HPDE6-E6E7 (cell line): ENCODE data around the gene PTPRN2.

Experiments
- DNase-seq: peaks from one replicate; pipeline ENCODE4 v3.0.0; 2011; ENCODE audit warnings: missing footprints; ENCODE audit errors: extremely low spot score

PTPRN2 gene

DNA sequence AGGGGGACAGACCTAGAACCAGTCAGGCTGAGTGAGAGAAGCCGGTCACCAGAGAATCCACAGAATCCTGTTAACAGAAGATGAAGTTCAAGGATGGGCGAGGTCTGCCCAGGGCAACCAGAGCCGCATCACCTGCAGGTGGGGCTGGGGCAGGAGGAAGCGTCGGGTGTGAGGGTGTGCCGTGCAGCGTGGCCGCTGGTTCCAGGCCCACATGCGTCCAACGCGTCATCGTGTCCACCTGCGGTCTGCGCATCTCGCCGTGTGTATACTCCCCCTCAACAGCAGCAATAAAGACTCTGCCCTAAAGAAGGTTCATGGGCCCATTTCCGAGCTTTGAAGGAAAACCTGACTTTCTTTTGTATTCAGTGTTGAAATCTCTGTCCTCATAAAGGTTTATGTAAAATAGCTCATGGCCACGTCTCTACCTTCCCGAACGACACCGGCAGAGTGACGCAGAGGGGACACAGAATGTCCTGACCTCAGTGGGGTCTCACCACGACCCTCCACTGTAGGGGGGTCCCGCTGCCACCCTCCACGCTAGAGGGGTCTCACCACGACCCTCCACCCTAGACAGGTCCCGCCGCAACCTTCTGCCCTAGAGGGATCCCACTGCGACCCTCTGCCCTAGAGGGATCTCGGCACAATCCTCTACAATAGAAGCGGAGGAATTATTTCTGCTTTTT is 446.9 kb downstream of the PTPRN2 start:
- no peak for DNase-seq

GRCh38 chr7:158139499-158139898 is 448.1 kb downstream of the PTPRN2 start:
- no peak for DNase-seq

- no peak for DNase-seq
Measured at GRCh38 chr7:158138329-158138597, 449.4 kb downstream of the PTPRN2 start.

GRCh38 chr7:158137516-158138328 is 449.9 kb downstream of the PTPRN2 start:
- DNase-seq = no peak

DNA sequence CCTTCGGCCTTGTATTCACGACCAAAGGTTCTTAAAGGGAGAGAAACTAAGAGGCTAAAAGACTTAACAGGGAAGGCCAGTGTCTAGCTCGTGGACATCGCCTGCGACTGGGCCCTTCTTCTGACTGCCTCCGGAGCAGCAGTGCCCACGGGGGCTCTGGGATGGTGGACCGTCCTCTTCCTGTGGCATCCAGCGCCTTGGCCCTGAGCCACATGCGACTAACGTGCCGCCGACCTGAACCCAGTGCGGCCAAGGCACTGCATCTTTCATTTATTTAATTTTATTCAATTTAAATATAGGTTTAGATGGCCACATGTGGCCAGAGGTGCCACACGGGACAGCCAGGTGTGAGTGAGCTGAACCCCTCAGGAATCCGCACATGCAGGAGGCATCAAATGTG is 451.7 kb downstream of the PTPRN2 start:
- no peak for DNase-seq

GRCh38 chr7:158134824-158135223 is 452.8 kb downstream of the PTPRN2 start:
- DNase-seq = no peak

DNA sequence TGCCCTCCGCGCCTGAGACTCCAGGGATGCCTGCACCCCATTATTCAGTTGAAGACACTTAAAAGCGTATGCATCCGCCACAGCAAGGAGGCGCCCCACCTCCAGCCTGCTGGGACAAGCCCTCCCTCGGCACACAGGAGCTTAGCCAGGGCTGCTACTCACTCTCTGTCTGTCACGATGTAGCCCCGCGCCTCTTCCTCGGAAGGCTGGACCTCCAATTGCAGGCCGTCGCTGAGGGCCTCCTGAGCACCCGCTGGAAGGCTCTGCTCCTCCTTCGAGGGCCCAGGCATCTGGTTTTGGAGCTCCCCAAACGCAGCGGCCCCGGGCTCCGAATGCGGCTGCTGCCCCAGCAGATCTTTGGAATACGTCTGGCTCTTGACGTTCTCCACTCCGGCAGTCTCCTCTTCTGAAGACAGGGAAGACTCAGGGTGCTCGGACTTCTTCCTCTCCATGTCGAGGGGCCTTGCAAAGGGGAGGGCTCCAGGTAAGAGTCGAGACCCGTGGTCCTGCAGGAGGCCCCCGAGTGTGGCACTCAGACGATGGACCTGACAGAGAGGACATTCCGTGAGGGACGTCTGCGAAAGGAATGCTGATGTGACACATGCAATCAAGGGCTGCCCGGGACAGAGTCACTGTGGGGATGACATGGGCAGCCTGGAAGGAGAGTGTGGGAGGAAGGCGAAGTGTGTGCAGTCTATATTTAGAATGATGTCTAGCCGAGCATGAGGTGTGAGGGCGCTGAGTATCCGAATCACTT is 453.9 kb downstream of the PTPRN2 start:
- DNase-seq = no peak

- DNase-seq = no peak
Measured at GRCh38 chr7:158133057-158133456, 454.6 kb downstream of the PTPRN2 start.

GRCh38 chr7:158130023-158130409 is 457.6 kb downstream of the PTPRN2 start:
- no peak for DNase-seq

GRCh38 chr7:158129037-158130022 is 458.3 kb downstream of the PTPRN2 start:
- DNase-seq = no peak

DNA sequence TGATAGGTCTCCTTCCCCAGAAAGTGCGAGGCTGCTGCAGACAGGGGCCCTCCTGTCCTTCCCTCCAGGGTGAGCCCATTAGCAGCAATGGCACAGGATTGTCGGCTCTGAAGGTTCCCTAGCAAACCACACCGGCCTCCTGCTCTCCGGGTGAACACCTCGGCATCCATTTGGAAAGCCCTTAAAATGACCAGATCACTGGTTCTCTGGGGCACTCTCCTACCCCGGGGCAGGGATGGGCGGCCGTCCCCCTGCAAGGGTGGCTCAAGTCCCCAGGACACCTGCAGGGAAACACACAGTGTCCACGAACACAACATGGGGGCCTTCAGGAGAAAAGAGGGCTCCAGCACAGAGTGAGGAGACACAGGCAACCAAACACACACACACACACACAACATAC is 459.1 kb downstream of the PTPRN2 start:
- no peak for DNase-seq

DNA sequence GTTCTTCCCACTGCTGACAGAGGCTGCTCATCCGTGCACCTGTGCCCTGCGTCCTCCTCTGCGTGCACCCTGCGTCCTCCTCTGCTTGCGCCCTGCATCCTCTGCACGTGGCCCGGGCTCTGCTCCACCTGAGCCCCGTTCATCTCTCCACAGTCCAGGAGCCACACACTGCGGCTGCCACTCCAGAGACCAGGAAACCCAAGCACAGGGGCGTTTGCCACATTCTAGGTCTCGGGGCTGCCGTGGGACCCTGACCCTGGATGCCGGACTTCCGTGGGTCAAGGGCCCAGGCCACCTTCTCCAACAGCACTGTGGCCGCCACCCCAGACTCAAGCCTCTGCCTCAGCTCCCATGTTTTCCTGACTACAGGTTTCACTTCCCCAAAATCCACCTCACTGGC is 460.4 kb downstream of the PTPRN2 start:
- no peak for DNase-seq

DNA sequence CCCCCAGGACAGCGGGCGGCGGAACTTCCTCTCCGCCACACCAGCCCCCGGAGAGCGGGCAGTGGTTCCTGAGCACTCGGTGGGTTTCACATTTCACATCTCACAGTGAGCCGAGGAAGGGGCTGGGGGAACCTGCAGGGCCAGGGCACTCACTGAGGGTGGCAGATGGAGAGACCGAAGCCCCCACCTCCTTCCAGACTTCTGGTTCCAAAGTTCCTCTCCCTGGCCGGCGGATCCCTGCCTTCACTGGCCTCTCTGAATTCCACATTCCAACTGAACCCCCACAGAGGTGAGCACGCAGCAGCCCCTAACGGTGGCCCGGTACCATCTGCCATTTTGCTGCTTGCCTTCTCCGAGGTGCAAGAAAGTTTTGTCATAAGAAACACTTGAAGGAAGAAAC is 461.0 kb downstream of the PTPRN2 start:
- DNase-seq = no peak

DNA sequence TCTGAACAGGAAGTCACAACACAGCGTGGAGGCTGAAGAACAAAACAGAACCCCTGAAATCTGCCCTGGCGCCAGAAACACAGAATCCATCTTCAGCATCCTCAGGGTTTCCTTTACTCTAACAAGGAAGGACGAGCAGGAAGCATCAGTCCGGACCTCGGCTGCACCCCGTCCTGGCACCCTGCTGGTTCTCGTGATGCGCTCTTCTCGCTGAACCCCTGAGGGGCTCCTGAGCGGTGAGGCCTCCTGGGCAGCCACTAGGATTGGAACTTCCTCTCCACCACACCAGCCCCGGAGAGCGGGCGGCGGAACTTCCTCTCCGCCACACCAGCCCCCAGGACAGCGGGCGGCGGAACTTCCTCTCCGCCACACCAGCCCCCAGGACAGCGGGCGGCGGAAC is 461.9 kb downstream of the PTPRN2 start:
- DNase-seq = no peak

DNA sequence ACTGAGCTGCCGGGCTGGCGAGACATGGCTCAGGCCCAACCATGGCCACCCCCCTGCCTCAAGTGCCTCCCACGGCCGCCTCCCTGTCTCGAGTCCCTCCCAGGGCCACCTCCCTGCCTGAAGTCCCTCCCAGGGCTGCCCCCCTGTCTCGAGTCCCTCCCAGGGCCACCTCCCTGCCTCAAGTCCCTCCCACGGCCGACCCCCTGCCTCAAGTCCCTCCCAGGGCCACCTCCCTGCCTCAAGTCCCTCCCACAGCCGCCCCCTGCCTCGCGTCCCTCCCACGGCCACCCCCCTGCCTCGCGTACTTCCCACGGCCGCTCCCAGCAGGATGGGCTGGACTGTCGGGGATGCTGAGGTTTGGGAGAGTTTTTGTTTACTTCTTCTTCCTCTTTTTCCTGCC is 462.5 kb downstream of the PTPRN2 start:
- no peak for DNase-seq

GRCh38 chr7:158124671-158125079 is 462.9 kb downstream of the PTPRN2 start:
- DNase-seq = no peak

- no peak for DNase-seq
Measured at GRCh38 chr7:158123753-158124152, 463.9 kb downstream of the PTPRN2 start.

DNA sequence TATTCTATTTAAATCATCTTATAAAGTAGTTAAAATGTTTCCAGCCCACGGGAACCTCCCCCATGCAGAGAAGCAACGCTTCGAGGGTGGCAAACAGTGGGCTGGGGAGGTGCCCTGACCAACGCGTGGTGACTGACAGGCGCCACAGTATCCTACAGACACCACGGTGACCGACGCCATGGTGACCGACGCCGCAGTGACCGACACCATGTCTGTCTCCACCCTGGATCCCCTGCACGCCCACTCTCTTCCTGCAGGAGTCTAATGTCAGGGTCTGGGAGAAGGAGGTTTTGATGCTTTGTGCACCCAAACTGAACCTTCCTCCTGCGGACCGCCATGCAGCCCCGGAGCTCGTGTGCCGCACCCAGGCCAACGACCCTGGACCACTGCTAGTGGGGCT is 464.4 kb downstream of the PTPRN2 start:
- DNase-seq = no peak

DNA sequence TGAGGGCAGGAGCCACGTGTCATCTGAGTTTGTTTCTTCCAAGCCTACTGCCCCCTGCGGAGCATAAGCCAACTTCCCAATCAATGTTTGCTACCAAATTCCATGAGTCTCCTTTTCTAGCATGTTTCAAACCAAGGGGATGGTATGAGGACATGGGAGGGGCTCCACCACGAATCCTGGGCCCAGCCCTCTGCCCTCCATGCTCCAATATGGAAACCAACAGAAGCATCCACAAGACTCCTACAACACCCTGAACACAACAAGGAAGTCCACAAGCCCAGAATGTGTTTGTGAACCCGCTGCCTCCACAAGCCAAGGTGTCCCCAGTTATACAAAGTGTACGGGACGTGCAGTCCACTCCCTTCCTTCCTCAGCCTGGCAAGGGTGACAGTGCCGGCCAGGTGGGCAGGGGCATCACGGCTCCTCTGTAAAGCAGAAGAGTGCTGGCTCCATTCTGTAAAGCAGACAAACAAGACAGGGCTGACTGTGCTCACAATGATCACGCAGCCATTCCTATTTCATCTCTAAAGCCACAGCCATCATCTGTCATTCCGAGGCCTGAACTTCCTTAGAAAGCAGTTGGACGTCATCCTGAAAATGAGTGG is 466.1 kb downstream of the PTPRN2 start:
- DNase-seq = no peak

GRCh38 chr7:158120716-158121115 is 466.9 kb downstream of the PTPRN2 start:
- no peak for DNase-seq

DNA sequence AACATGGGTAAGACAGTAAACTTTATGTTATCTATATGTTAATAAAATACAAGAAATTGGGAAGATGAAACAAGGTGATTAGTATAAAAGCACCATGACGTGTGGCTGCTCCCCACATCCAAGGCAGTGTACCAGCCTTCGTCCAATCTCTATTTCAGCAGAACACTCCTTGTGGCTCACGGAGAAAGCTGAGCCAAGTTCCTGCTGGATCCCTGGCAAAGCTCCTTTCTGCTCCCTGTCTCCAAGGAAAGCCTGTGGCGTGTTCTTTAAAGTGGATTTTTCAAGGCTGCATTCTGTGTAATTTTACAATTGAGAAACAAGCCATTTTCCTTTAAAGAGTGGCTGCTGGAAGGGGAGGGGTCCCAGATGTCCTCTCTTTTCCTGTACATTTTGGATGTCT is 467.3 kb downstream of the PTPRN2 start:
- no peak for DNase-seq
